Natural killer cell (primary cell): Measurements from ENCODE around the gene TTLL11. TPM values are rescaled to one million over a fixed set of nuclear protein-coding genes. Genes with fewer than 3 reads are reported as not detected.

Experiments
- ATAC-seq, 3 donors: fragments of 150-1000 bp in 2 of 3; fragments of 200-7000 bp in 1 of 3; cut with Tn5 transposase; 1 replicate in 1 of 3; 2 replicates in 2 of 3; pipeline ENCODE4 v1.10.0; 2021; ENCODE audit warnings: mild to moderate bottlenecking in 2 of 3, moderate library complexity in 2 of 3
- DNase-seq, 2 donors: peaks; one replicate each; pipeline versions ENCODE4 v3.0.0 to v3.0.0-alpha.2; 2013 to 2021; ENCODE audit warnings: mixed read lengths in 1 of 2
- H3K27ac ChIP-seq: one replicate; pipeline ENCODE4 v1.5.1; 2013; ENCODE audit warnings: mild to moderate bottlenecking, low read length
- H3K27me3 ChIP-seq: one replicate; pipeline ENCODE4 v1.6.1; 2013; ENCODE audit warnings: low read length; ENCODE audit not compliant: control insufficient read depth, insufficient read depth
- H3K36me3 ChIP-seq: one replicate; pipeline ENCODE4 v1.6.1; 2013; ENCODE audit warnings: low read length; ENCODE audit not compliant: control insufficient read depth, insufficient read depth
- H3K4me1 ChIP-seq: one replicate; pipeline ENCODE4 v1.6.1; 2013; ENCODE audit warnings: low read length; ENCODE audit not compliant: control insufficient read depth, insufficient read depth
- H3K4me3 ChIP-seq: one replicate; pipeline ENCODE4 v1.5.1; 2013; ENCODE audit warnings: low read length
- H3K9me3 ChIP-seq: one replicate; pipeline ENCODE4 v1.6.1; 2013; ENCODE audit warnings: low read length; ENCODE audit not compliant: control insufficient read depth, insufficient read depth
- H3K27ac Mint-ChIP-seq, 2 donors: one replicate each; pipeline ENCODE4 v1.8.0; 2022; ENCODE audit warnings: mild to moderate bottlenecking in 2 of 2, mixed read lengths in 2 of 2, moderate library complexity in 1 of 2
- H3K27me3 Mint-ChIP-seq, 2 donors: one replicate each; pipeline ENCODE4 v1.8.0; 2022; ENCODE audit warnings: low read depth in 2 of 2, mixed read lengths in 2 of 2
- H3K36me3 Mint-ChIP-seq: one replicate; pipeline ENCODE4 v1.8.0; 2022; ENCODE audit warnings: mixed read lengths
- H3K4me1 Mint-ChIP-seq, 2 donors: one replicate each; pipeline ENCODE4 v1.8.0; 2022; ENCODE audit warnings: mixed read lengths in 2 of 2
- H3K4me3 Mint-ChIP-seq: one replicate; pipeline ENCODE4 v1.8.0; 2022; ENCODE audit warnings: mild to moderate bottlenecking, moderate library complexity, mixed read lengths
- H3K9me3 Mint-ChIP-seq, 2 donors: one replicate each; pipeline ENCODE4 v1.8.0; 2022; ENCODE audit warnings: mixed read lengths in 2 of 2
- CTCF ChIP-seq: fragments of 200-600 bp; IDR thresholded peaks from one replicate; pipeline ENCODE4 v1.8.0; 2022; ENCODE audit warnings: antibody characterized with exemption
- WGBS: methylation state at CpG from one replicate; pipeline ENCODE4 v1.1.7; 2013; ENCODE audit warnings: missing lambda C conversion rate; ENCODE audit not compliant: insufficient coverage; 5-methylcytosine and 5-hydroxymethylcytosine counted together
- intact Hi-C: fragments of 100-400 bp; cut with micrococcal nuclease; formaldehyde crosslinking; loops from one replicate; pipeline ENCODE4 v1.14.2; 2022
- total RNA-seq, 4 donors: library from RNA; stranded (reverse); fragments of 120-200 nt in 1 of 4; gene quantifications; one replicate each; pipeline versions ENCODE4 v1.2.3 to v1.2.4, GENCODE V29; 2013 to 2022

The TTLL11 gene
- total RNA-seq, 3 donors from 2014 or later (not counting 1 experiment from before 2014, with no cell fraction given), result 3.4 to 4.6 (median 3.6) TPM

GRCh38 chr9:121815546-121816448 lies 277.3 kb downstream of the TTLL11 start:
- no peaks in the 10 kb centered on the region for H3K27me3 ChIP-seq
- H3K9me3 ChIP-seq, result no peaks in the 10 kb centered on the region
- no peaks in the 10 kb centered on the region for H3K36me3 ChIP-seq
- ATAC-seq (no peak), DNase-seq (no peak)
- H3K36me3 Mint-ChIP-seq, result no peaks in the 10 kb centered on the region
- TF ChIP-seq CTCF, result no peak
- H3K4me1 ChIP-seq, result no peaks in the 10 kb centered on the region
- H3K9me3 Mint-ChIP-seq, result no peaks in the 10 kb centered on the region
- H3K27me3 Mint-ChIP-seq, result no peaks in the 10 kb centered on the region
- intact Hi-C loops, result no loop called here
- WGBS, result 91% methylated on average over 31 of the region's 31 CpGs
- H3K4me1 Mint-ChIP-seq, result no peaks in the 10 kb centered on the region
- H3K27ac ChIP-seq, result no peak overlapping the region
- no peak overlapping the region for H3K27ac Mint-ChIP-seq
- no peak overlapping the region for H3K4me3 Mint-ChIP-seq
- no peak overlapping the region for H3K4me3 ChIP-seq

GRCh38 chr9:121815084-121815483 lies 278.0 kb downstream of the TTLL11 start:
- intact Hi-C loops, result no loop called here
- Histone ChIP-seq H3K9me3 (no peaks in the 10 kb centered on the region), H3K27me3 (no peaks in the 10 kb centered on the region), H3K27ac (no peak overlapping the region), H3K4me1 (no peaks in the 10 kb centered on the region), H3K36me3 (no peaks in the 10 kb centered on the region), H3K4me3 (no peak overlapping the region)
- Mint-ChIP-seq H3K36me3 (no peaks in the 10 kb centered on the region), H3K27me3 (no peaks in the 10 kb centered on the region), H3K9me3 (no peaks in the 10 kb centered on the region), H3K4me3 (no peak overlapping the region), H3K4me1 (no peaks in the 10 kb centered on the region), H3K27ac (no peak overlapping the region)
- ATAC-seq, result no peak
- 90% methylated on average over 6 of the region's 6 CpGs for WGBS
- no peak for TF ChIP-seq CTCF
- DNase-seq, result no peak

GRCh38 chr9:121814594-121814993 lies 278.5 kb downstream of the TTLL11 start:
- H3K36me3 ChIP-seq, result no peaks in the 10 kb centered on the region
- DNase-seq (no peak), ATAC-seq (no peak)
- H3K4me1 Mint-ChIP-seq, result no peaks in the 10 kb centered on the region
- H3K27ac Mint-ChIP-seq, result no peak overlapping the region
- no peaks in the 10 kb centered on the region for H3K4me1 ChIP-seq
- H3K4me3 Mint-ChIP-seq, result no peak overlapping the region
- no peaks in the 10 kb centered on the region for H3K36me3 Mint-ChIP-seq
- no peaks in the 10 kb centered on the region for H3K27me3 ChIP-seq
- no peaks in the 10 kb centered on the region for H3K9me3 Mint-ChIP-seq
- H3K27ac ChIP-seq, result no peak overlapping the region
- WGBS, result 91% methylated on average over 11 of the region's 11 CpGs
- intact Hi-C loops, result no loop called here
- H3K9me3 ChIP-seq, result no peaks in the 10 kb centered on the region
- no peak overlapping the region for H3K4me3 ChIP-seq
- no peaks in the 10 kb centered on the region for H3K27me3 Mint-ChIP-seq
- no peak for TF ChIP-seq CTCF
